Measurements from ENCODE around the gene PTH2.
"Not testable (repeated sequence)": the region's sequence is repeated elsewhere in the genome, so short reads cannot be mapped to it uniquely, and the experiment has no call there.

The PTH2 gene

DNA sequence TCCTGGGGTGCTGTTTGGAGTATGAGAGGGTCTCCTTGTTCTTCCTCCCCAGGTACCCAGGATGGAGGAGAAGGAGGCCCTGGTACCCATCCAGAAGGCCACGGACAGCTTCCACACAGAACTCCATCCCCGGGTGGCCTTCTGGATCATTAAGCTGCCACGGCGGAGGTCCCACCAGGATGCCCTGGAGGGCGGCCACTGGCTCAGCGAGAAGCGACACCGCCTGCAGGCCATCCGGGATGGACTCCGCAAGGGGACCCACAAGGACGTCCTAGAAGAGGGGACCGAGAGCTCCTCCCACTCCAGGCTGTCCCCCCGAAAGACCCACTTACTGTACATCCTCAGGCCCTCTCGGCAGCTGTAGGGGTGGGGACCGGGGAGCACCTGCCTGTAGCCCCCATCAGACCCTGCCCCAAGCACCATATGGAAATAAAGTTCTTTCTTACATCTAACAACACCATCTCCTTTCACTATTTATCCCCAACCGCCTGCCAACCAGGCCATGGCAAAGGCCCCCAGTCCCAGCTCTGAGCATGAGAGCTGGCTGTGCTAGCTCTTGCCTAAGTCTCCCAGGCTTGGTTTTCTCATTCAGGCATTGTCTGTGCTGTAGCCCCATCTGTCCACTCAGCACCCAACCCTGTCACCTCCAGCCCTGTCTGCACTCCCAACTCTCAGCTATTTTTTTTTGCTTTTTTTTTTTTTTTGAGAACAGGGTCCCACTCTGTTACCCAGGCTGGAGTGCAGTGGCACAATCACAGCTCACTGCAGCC lies 48.4 kb downstream of the PTH2 start:
- DNase-seq: no peak

DNA sequence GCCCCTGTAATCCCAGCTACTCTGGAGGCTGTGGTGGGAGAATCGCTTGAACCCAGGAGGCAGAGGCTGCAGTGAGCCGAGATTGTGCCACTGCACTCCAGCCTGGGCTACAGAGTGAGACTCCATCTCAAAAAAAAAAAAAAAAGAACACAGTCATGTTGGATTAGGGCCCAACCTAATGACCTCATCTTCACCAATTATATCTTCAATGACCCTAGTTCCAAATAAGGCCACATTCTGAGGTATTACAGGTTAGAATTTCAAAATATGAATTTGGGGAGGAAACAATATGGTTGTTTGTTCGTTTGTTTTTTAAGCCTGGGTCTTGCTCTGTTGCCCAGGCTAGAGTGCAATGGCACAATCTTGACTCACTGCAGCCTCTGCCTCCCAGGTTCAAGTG lies 50.1 kb downstream of the PTH2 start:
- DNase-seq: not testable (repeated sequence)
